DND-41 (cell line): ENCODE results near the gene CC2D2B.
"Not testable (repeated sequence)": the region's sequence is repeated elsewhere in the genome, so short reads cannot be mapped to it uniquely, and the experiment has no call there.

ENCODE experiments used
- ATAC-seq: fragments of 200-7000 bp; cut with Tn5 transposase; 3 replicates; pipeline ENCODE4 v1.9.1; 2021; ENCODE audit warnings: low read depth; ENCODE audit not compliant: insufficient read depth
- DNase-seq: peaks from one replicate; pipeline ENCODE4 v3.0.0-alpha.2; 2020
- H2AFZ ChIP-seq: 2 replicates; pipeline ENCODE4 v1.6.0; 2012; ENCODE audit warnings: low read depth, low read length
- H3K27ac ChIP-seq: 2 replicates; pipeline ENCODE4 v1.5.1; 2012; ENCODE audit warnings: low read length, inconsistent platforms
- H3K27me3 ChIP-seq: fragments of 200-600 bp; sonication (generic); 2 replicates; pipeline ENCODE4 v1.6.0; 2012; ENCODE audit warnings: low read length, mild to moderate bottlenecking, inconsistent platforms; ENCODE audit not compliant: insufficient read depth, poor library complexity
- H3K36me3 ChIP-seq: 2 replicates; pipeline ENCODE4 v1.5.1; 2012; ENCODE audit warnings: low read length, inconsistent platforms; ENCODE audit not compliant: insufficient read depth
- H3K4me1 ChIP-seq: 2 replicates; pipeline ENCODE4 v1.5.1; 2012; ENCODE audit warnings: mild to moderate bottlenecking, low read length; ENCODE audit not compliant: insufficient read depth
- H3K4me2 ChIP-seq: 2 replicates; pipeline ENCODE4 v1.6.0; 2012; ENCODE audit warnings: mild to moderate bottlenecking, moderate library complexity, low read length, inconsistent platforms; ENCODE audit not compliant: insufficient read depth
- H3K4me3 ChIP-seq, 2 experiments: fragments of 200-600 bp in 1 of 2; shearing (Covaris generic) in 1 of 2; 2 replicates each; pipeline ENCODE4 v1.5.1; 2012 to 2016; ENCODE audit warnings: inconsistent platforms in 2 of 2, low read length in 2 of 2, mild to moderate bottlenecking in 2 of 2, low read depth in 1 of 2, moderate library complexity in 1 of 2
- H3K79me2 ChIP-seq: 2 replicates; pipeline ENCODE4 v1.6.0; 2012; ENCODE audit warnings: low read length, inconsistent platforms; ENCODE audit not compliant: insufficient read depth
- H3K9ac ChIP-seq: 2 replicates; pipeline ENCODE4 v1.6.0; 2012; ENCODE audit warnings: low read depth, mild to moderate bottlenecking, inconsistent platforms, low read length, moderate library complexity
- H3K9me3 ChIP-seq: 2 replicates; pipeline ENCODE4 v1.5.1; 2012; ENCODE audit warnings: low read length, moderate library complexity, mild to moderate bottlenecking, inconsistent platforms; ENCODE audit not compliant: insufficient read depth, severe bottlenecking
- H4K20me1 ChIP-seq: 2 replicates; pipeline ENCODE4 v1.6.0; 2012; ENCODE audit warnings: low read length; ENCODE audit not compliant: insufficient read depth
- EZH2 ChIP-seq: IDR thresholded peaks from 3 replicates; pipeline ENCODE4 v1.6.1; 2012; ENCODE audit warnings: borderline replicate concordance, low read depth, mild to moderate bottlenecking, moderate library complexity, low read length, inconsistent platforms; ENCODE audit not compliant: severe bottlenecking
- TF ChIP-seq, protein P1 (sequence below): IDR thresholded peaks from 2 replicates; pipeline ENCODE4 v1.5.1; 2012; ENCODE audit warnings: borderline replicate concordance, low read length, moderate library complexity, mild to moderate bottlenecking; ENCODE audit not compliant: poor library complexity, severe bottlenecking; ENCODE audit errors: extremely low read depth

Gene CC2D2B

DNA sequence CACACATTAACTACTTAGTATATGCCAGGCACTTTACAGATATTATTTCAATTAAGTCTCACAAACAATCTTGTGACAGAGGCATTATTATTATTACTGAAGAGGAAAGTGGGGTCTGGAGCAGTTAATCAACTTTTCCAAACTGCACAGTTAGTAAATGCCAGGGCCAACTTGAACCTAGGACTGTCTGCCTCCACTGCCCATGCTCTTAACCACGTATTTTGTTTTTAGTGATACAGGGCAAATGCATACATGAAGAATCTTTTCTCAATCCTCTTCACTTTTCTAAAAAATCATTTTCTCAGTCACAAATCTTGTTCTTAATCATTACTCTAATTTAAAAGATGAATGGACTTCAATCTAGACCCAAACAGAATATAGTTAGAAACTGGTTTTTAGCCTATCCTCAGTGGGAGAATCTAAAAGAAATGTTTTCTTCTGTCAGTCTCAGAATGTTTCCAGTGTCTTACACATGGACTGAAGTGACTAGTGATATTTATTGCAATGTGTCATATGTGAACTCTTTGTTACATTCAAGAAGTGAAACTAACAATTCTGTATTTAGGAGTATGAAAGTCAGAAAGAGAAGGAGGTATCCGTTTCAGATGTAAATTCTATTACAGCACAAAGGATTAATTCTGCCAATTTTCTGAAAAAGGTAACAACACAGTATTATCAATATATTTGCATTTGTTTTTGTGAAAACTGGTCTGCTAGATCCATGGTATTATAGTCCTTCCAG is 80.1 kb downstream of the CC2D2B start:
- no peak for ATAC-seq
- Histone ChIP-seq H3K4me3 (no peak overlapping the region), H3K36me3 (no peaks in the 10 kb centered on the region), H2AFZ (no peak overlapping the region), H3K27ac (no peak overlapping the region), H3K79me2 (no peaks in the 10 kb centered on the region), H3K27me3 (no peaks in the 10 kb centered on the region), H3K4me2 (no peak overlapping the region), H3K9me3 (no peaks in the 10 kb centered on the region), H3K9ac (no peak overlapping the region), H4K20me1 (no peaks in the 10 kb centered on the region), H3K4me1 (no peaks in the 10 kb centered on the region)
- TF ChIP-seq, protein P1, sequence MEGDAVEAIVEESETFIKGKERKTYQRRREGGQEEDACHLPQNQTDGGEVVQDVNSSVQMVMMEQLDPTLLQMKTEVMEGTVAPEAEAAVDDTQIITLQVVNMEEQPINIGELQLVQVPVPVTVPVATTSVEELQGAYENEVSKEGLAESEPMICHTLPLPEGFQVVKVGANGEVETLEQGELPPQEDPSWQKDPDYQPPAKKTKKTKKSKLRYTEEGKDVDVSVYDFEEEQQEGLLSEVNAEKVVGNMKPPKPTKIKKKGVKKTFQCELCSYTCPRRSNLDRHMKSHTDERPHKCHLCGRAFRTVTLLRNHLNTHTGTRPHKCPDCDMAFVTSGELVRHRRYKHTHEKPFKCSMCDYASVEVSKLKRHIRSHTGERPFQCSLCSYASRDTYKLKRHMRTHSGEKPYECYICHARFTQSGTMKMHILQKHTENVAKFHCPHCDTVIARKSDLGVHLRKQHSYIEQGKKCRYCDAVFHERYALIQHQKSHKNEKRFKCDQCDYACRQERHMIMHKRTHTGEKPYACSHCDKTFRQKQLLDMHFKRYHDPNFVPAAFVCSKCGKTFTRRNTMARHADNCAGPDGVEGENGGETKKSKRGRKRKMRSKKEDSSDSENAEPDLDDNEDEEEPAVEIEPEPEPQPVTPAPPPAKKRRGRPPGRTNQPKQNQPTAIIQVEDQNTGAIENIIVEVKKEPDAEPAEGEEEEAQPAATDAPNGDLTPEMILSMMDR = no peak
- no peak for TF ChIP-seq EZH2
- DNase-seq = no peak

DNA sequence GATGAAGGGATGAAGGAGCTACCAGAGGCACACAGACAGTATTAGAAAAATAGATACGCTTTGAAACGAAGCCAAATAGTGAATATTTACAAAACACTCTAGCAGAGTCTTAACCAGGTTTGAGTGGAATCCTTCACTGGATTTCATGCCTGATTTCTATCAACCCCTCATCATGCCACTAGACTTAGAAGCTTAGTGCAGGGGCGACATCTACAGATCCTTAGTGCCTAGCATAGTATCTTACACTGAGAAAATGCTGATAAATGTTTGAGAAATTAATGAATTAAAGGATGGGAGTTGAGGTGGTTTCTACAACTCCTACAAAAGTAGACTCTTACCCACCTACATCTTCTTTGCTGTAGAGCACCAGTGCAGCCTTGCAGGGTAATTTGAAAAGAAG is 80.9 kb downstream of the CC2D2B start:
- no peak overlapping the region for H3K4me3 ChIP-seq
- ATAC-seq (no peak), DNase-seq (no peak)
- H3K4me1 ChIP-seq = no peaks in the 10 kb centered on the region
- no peak overlapping the region for H3K27ac ChIP-seq
- H3K9me3 ChIP-seq = no peaks in the 10 kb centered on the region
- no peaks in the 10 kb centered on the region for H4K20me1 ChIP-seq
- H2AFZ ChIP-seq = no peak overlapping the region
- H3K9ac ChIP-seq = no peak overlapping the region
- H3K4me2 ChIP-seq = no peak overlapping the region
- no peaks in the 10 kb centered on the region for H3K27me3 ChIP-seq
- no peaks in the 10 kb centered on the region for H3K79me2 ChIP-seq
- H3K36me3 ChIP-seq = no peaks in the 10 kb centered on the region
- no peak for TF ChIP-seq EZH2
- TF ChIP-seq, protein P1 = no peak

DNA sequence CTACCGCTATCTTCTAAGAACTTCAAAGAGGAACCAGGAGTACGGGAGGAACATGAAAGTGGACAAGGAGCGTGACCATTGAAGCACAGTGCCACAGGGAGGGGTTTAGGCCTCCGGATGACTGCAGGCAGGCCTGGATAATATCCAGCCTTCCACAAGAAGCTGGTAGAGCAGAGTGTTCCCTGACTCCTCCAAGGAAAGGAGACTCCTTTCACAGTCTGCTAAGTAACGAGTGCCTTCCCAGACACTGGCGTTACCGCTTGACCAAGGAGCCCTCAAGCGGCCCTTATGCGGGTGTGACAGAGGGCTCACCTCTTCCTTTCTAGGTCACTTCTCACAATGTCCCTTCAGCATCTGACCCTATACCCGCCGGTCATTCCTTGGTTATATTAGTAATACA is 86.6 kb downstream of the CC2D2B start:
- not testable (repeated sequence) for H3K9ac ChIP-seq, DNase-seq, H3K4me3 ChIP-seq, H3K4me2 ChIP-seq, H3K27me3 ChIP-seq, H2AFZ ChIP-seq, H3K27ac ChIP-seq, ATAC-seq, H3K9me3 ChIP-seq, H3K79me2 ChIP-seq, H3K36me3 ChIP-seq, H4K20me1 ChIP-seq, H3K4me1 ChIP-seq

DNA sequence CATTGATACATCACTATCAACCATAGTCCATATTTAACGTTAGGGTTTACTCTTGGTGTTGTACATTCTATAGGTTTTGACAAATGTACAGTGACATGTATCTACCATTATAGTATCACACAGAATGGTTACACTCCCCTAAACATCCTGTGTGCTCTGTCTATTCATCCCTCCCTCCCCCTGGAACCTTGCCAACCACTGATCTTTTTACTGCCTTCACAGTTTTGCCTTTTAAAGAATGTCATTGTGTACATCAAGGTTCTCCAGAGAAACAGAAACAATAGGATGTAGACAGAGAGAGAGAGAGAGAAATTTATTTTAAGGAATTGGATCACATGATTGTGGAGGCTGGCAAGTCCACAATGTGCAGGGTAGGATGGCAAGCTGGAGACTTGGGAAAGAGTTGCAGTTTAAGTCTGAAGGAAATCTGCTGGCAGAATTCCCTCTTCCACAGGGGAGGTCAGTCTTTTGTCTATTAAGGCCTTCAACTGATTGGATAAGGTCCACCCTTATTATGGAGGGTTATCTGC is 90.5 kb downstream of the CC2D2B start:
- TF ChIP-seq, protein P1 = no peak
- TF ChIP-seq EZH2 = no peak
- Histone ChIP-seq H3K36me3 (no peaks in the 10 kb centered on the region), H3K79me2 (no peaks in the 10 kb centered on the region), H3K9me3 (no peaks in the 10 kb centered on the region), H2AFZ (no peak overlapping the region), H3K27me3 (no peaks in the 10 kb centered on the region), H3K27ac (no peak overlapping the region), H4K20me1 (no peaks in the 10 kb centered on the region), H3K4me3 (no peak overlapping the region), H3K4me2 (no peak overlapping the region), H3K4me1 (no peaks in the 10 kb centered on the region), H3K9ac (no peak overlapping the region)
- peak; percentile 6 for DNase-seq
- ATAC-seq = no peak
